Left renal pelvis (tissue), 4 donors: ENCODE measurements around the gene CRYBG3. TPM values are rescaled to one million over a fixed set of nuclear protein-coding genes. Genes with fewer than 3 reads are reported as not detected.

Experiments
- polyA plus RNA-seq, 4 donors: library from polyadenylated mRNA; unstranded; fragments of 120-200 nt; gene quantifications; one replicate each; pipeline ENCODE4 v1.2.1, GENCODE V29; 2013; ENCODE audit not compliant: insufficient read length in 4 of 4

CRYBG3 gene
- polyA plus RNA-seq, 4 donors = 15.5 to 30.1 (median 21.4) TPM

Other genes starting within 250 kb of the CRYBG3 start
- gene ARL6, start 57.3 kb upstream of the CRYBG3 start, polyA plus RNA-seq = 10 to 100 TPM; 11.4 to 19.1 (median 17.4) TPM
- 10 to 100 TPM; 29.8 to 55.0 (median 38.8) TPM for gene RIOX2, start 150.4 kb downstream of the CRYBG3 start, polyA plus RNA-seq
- not detected for gene GABRR3, start 213.3 kb downstream of the CRYBG3 start, polyA plus RNA-seq